GM20431 (cell line): Measurements from ENCODE around the gene SULT4A1.
"Not testable (repeated sequence)": the region's sequence is repeated elsewhere in the genome, so short reads cannot be mapped to it uniquely, and the experiment has no call there.

Experiments
- in situ Hi-C: fragments of 300-500 bp; cut with MseI, MboI; formaldehyde crosslinking; loops from one replicate; pipeline ENCODE4 v1.15.0; 2020; ENCODE audit warnings: low sequenced_read_pairs; ENCODE audit not compliant: unreplicated experiment

The SULT4A1 gene

DNA sequence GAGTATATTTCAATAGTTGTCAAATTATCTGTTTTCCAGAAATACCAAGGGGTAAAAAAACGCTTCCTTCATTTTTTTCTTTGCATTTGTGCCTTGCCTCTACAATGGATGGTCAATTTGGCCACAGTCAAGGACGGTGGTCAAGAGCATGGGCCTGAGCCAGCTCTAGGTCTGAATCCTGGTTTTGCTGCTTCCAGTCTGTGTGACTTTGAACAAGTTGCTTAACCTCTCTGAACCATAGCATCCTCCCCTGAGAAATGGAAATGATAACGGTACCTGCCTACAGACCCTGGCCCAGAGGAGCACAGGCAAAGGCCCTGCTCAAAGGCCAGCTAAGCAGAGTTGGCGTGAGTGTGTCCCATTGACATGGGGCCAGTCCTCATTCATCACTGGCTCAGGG, 26.4 kb upstream of the SULT4A1 start:
- in situ Hi-C loops = no loop called here

GRCh38 chr22:43887391-43887790, 25.1 kb upstream of the SULT4A1 start:
- in situ Hi-C loops = no loop called here

- in situ Hi-C loops = no loop called here
Measured at GRCh38 chr22:43886231-43886630, 23.9 kb upstream of the SULT4A1 start.

- in situ Hi-C loops = no loop called here
Measured at GRCh38 chr22:43885786-43886185, 23.5 kb upstream of the SULT4A1 start.

DNA sequence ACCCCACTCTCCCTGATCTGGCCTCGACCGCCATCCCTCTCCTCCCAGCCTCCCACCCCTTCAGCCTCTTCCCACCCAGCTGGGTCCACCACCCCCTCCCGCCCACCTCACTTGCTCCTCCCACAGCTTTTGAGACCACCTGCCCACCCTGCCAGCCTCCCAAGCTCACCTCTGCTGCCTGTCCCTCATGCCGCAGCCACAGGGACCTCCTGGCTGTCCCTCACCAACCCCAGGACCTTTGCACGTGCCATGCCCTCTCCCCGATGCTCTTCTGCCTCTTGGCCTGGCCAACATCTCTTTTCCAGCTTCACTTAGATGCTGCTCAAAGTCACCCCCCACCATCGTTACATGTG, 23.0 kb upstream of the SULT4A1 start:
- in situ Hi-C loops = no loop called here

GRCh38 chr22:43884600-43885318, 22.4 kb upstream of the SULT4A1 start:
- in situ Hi-C loops = no loop called here

DNA sequence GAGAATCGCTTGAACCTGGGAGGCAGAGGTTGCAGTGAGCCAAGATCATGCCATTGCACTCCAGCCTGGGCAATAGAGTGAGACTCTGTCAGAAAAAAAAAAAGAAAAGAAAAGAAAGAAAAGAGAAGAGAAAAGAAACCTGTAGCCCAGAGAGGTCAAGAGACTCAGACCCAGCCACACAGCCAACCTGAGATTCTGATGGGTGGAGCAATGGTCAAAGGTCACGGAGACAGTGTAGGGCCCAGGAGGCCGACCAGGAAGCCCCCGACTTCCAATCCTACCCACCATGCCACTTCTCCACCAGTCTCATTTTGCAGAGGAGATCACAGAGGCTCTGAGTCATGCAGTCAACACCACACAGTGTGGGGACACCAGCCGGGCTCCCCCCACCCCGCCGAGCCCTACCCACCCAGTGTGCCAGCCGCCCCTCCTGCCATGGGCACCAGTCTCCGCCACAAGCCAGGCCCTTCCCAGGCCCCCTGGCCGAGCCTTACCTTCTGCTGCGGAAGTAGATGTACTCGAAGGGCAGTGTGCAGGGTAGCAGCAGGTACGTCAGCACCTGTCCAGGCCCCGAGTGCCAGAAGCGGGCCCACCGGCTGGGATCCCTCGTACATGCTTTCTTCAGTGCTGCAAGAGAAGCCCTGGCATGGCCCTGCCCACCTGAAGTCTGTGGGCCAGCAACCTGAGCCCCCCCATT, 21.6 kb upstream of the SULT4A1 start:
- in situ Hi-C loops = no loop called here

GRCh38 chr22:43883012-43883661, 20.8 kb upstream of the SULT4A1 start:
- in situ Hi-C loops = no loop called here

GRCh38 chr22:43882122-43882767, 19.9 kb upstream of the SULT4A1 start:
- in situ Hi-C loops = no loop called here

GRCh38 chr22:43881091-43882061, 19.1 kb upstream of the SULT4A1 start:
- in situ Hi-C loops = no loop called here

- in situ Hi-C loops = no loop called here
Measured at GRCh38 chr22:43880541-43880991, 18.3 kb upstream of the SULT4A1 start.

GRCh38 chr22:43879901-43880540, 17.7 kb upstream of the SULT4A1 start:
- in situ Hi-C loops = no loop called here

GRCh38 chr22:43878831-43879550, 16.7 kb upstream of the SULT4A1 start:
- in situ Hi-C loops = no loop called here

- in situ Hi-C loops = no loop called here
Measured at GRCh38 chr22:43878079-43878795, 15.9 kb upstream of the SULT4A1 start.

GRCh38 chr22:43876866-43877509, 14.7 kb upstream of the SULT4A1 start:
- in situ Hi-C loops = no loop called here

DNA sequence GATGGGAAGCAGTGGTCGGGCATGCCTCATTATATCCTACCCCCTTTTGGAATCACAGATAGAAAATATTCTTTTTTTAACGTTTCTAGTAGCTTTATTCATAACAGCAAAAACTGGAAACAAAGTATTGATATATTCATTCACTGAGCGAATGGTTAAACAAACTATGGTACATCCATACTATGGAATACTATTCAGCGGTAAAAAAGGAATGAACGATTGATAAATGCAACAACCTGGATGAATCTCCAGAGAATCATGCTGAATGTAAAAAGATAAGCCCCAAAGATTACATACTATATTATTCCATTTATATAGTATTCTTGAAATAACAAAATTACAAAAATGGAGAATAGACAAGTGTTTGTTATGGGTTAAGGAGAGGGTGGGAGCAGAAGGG, 7.5 kb upstream of the SULT4A1 start:
- in situ Hi-C loops = no loop called here

- in situ Hi-C loops = not testable (repeated sequence)
Measured at GRCh38 chr22:43869001-43869400, 6.7 kb upstream of the SULT4A1 start.
